H9 (cell line): ENCODE measurements around the gene PHACTR4. TPM values are rescaled to one million over a fixed set of nuclear protein-coding genes. Genes with fewer than 3 reads are reported as not detected.
"Not testable (repeated sequence)": the region's sequence is repeated elsewhere in the genome, so short reads cannot be mapped to it uniquely, and the experiment has no call there.

ENCODE experiments used
- DNase-seq: peaks from one replicate; pipeline ENCODE4 v3.0.0-alpha.2; 2017
- H2AFZ ChIP-seq: one replicate; pipeline ENCODE4 v1.6.1; 2013; ENCODE audit warnings: mild to moderate bottlenecking, low read length, control low read depth, moderate library complexity
- H2AK5ac ChIP-seq: 2 replicates; pipeline ENCODE4 v1.6.1; 2013; ENCODE audit warnings: low read length, control low read depth, mixed read lengths; ENCODE audit not compliant: insufficient read length
- H2BK120ac ChIP-seq: one replicate; pipeline ENCODE4 v1.6.1; 2013; ENCODE audit warnings: low read depth, mild to moderate bottlenecking, low read length, control low read depth, inconsistent platforms; ENCODE audit not compliant: poor library complexity, severe bottlenecking
- H2BK12ac ChIP-seq: 2 replicates; pipeline ENCODE4 v1.6.1; 2013; ENCODE audit warnings: low read length, control low read depth, mixed read lengths, low read depth; ENCODE audit not compliant: insufficient read length
- H2BK15ac ChIP-seq: 2 replicates; pipeline ENCODE4 v1.6.1; 2013; ENCODE audit warnings: low read depth, low read length, control low read depth
- H2BK20ac ChIP-seq: one replicate; pipeline ENCODE4 v1.6.1; 2013; ENCODE audit warnings: low read depth, mild to moderate bottlenecking, low read length, control low read depth, inconsistent platforms; ENCODE audit not compliant: poor library complexity, severe bottlenecking
- H2BK5ac ChIP-seq: 2 replicates; pipeline ENCODE4 v1.6.1; 2013; ENCODE audit warnings: low read length, control low read depth, mixed read lengths; ENCODE audit not compliant: insufficient read length
- H3K14ac ChIP-seq: 2 replicates; pipeline ENCODE4 v1.6.1; 2013; ENCODE audit warnings: low read length, control low read depth; ENCODE audit not compliant: insufficient read depth
- H3K18ac ChIP-seq: 2 replicates; pipeline ENCODE4 v1.6.1; 2013; ENCODE audit warnings: low read depth, mild to moderate bottlenecking, mixed read lengths, low read length, control low read depth; ENCODE audit not compliant: insufficient read length
- H3K23ac ChIP-seq: 2 replicates; pipeline ENCODE4 v1.6.1; 2013; ENCODE audit warnings: low read length, control low read depth, mixed read lengths, low read depth; ENCODE audit not compliant: insufficient read length
- H3K23me2 ChIP-seq: 2 replicates; pipeline ENCODE4 v1.6.1; 2013; ENCODE audit warnings: low read depth, mild to moderate bottlenecking, mixed read lengths, low read length, control low read depth; ENCODE audit not compliant: insufficient read length, poor library complexity, severe bottlenecking
- H3K27ac ChIP-seq: 2 replicates; pipeline ENCODE4 v1.5.1; 2013; ENCODE audit warnings: low read length, control low read depth, mixed read lengths, low read depth; ENCODE audit not compliant: insufficient read length
- H3K27me3 ChIP-seq: 2 replicates; pipeline ENCODE4 v1.6.1; 2013; ENCODE audit warnings: low read length, control low read depth, inconsistent platforms; ENCODE audit not compliant: insufficient read depth
- H3K4ac ChIP-seq: 2 replicates; pipeline ENCODE4 v1.6.1; 2013; ENCODE audit warnings: low read depth, mild to moderate bottlenecking, control low read depth, inconsistent platforms, low read length, moderate library complexity
- H3K4me1 ChIP-seq: 2 replicates; pipeline ENCODE4 v1.6.1; 2013; ENCODE audit warnings: low read length, control low read depth, inconsistent platforms; ENCODE audit not compliant: insufficient read depth
- H3K4me2 ChIP-seq: 2 replicates; pipeline ENCODE4 v1.6.1; 2013; ENCODE audit warnings: low read length, control low read depth, mixed read lengths; ENCODE audit not compliant: insufficient read length, insufficient read depth
- H3K56ac ChIP-seq: 2 replicates; pipeline ENCODE4 v1.6.1; 2013; ENCODE audit warnings: low read depth, mild to moderate bottlenecking, mixed read lengths, low read length, control low read depth; ENCODE audit not compliant: insufficient read length
- H3K79me1 ChIP-seq: 2 replicates; pipeline ENCODE4 v1.6.1; 2013; ENCODE audit warnings: low read depth, mild to moderate bottlenecking, moderate library complexity, low read length, control low read depth, inconsistent platforms; ENCODE audit not compliant: insufficient read depth, poor library complexity, severe bottlenecking
- H3K79me2 ChIP-seq: 2 replicates; pipeline ENCODE4 v1.6.1; 2013; ENCODE audit warnings: low read length, control low read depth, inconsistent platforms; ENCODE audit not compliant: insufficient read depth
- H3K9ac ChIP-seq: 2 replicates; pipeline ENCODE4 v1.6.1; 2013; ENCODE audit warnings: low read length, control low read depth, mixed read lengths; ENCODE audit not compliant: insufficient read length; ENCODE audit errors: extremely low read depth
- H3K9me3 ChIP-seq: one replicate; pipeline ENCODE4 v1.6.1; 2013; ENCODE audit warnings: low read depth, low read length, inconsistent platforms; ENCODE audit not compliant: control insufficient read depth
- H3T11ph ChIP-seq: one replicate; pipeline ENCODE4 v1.6.1; 2013; ENCODE audit warnings: mild to moderate bottlenecking, low read length, control low read depth, inconsistent platforms
- H4K20me1 ChIP-seq: one replicate; pipeline ENCODE4 v1.6.1; 2013; ENCODE audit not compliant: control insufficient read depth, insufficient read length, insufficient read depth
- H4K5ac ChIP-seq: 2 replicates; pipeline ENCODE4 v1.6.1; 2013; ENCODE audit warnings: low read depth, mild to moderate bottlenecking, mixed read lengths, low read length, control low read depth; ENCODE audit not compliant: insufficient read length
- H4K8ac ChIP-seq: replicated peaks from 2 replicates; pipeline ENCODE4 v1.6.1; 2013; ENCODE audit warnings: low read length, control low read depth, mixed read lengths, low read depth; ENCODE audit not compliant: insufficient read length
- H4K91ac ChIP-seq: 2 replicates; pipeline ENCODE4 v1.6.1; 2013; ENCODE audit warnings: low read depth, mild to moderate bottlenecking, moderate library complexity, mixed read lengths, low read length, control low read depth; ENCODE audit not compliant: insufficient read length
- H3K27ac Mint-ChIP-seq, 3 experiments: 2 replicates in 2 of 3; 3 replicates in 1 of 3; pipeline ENCODE4 v1.8.0; 2020 to 2021; ENCODE audit warnings: mixed read lengths in 3 of 3, mild to moderate bottlenecking in 1 of 3, moderate library complexity in 1 of 3
- H3K27me3 Mint-ChIP-seq: 2 replicates; pipeline ENCODE4 v1.8.0; 2021; ENCODE audit warnings: low read depth, mild to moderate bottlenecking, moderate library complexity, mixed read lengths
- H3K36me3 Mint-ChIP-seq, 3 experiments: 2 replicates in 2 of 3; 3 replicates in 1 of 3; pipeline ENCODE4 v1.8.0; 2020 to 2021; ENCODE audit warnings: low read depth in 3 of 3, mixed read lengths in 3 of 3; ENCODE audit not compliant: insufficient read depth in 1 of 3
- H3K4me1 Mint-ChIP-seq, 2 experiments: 2 replicates each; pipeline ENCODE4 v1.8.0; 2020; ENCODE audit warnings: mixed read lengths in 2 of 2
- H3K4me3 Mint-ChIP-seq, 2 experiments: 2 replicates in 1 of 2; 3 replicates in 1 of 2; pipeline ENCODE4 v1.8.0; 2020 to 2021; ENCODE audit warnings: mild to moderate bottlenecking in 2 of 2, mixed read lengths in 2 of 2, moderate library complexity in 1 of 2
- H3K9me3 Mint-ChIP-seq, 2 experiments: 2 replicates in 1 of 2; 3 replicates in 1 of 2; pipeline ENCODE4 v1.8.0; 2020; ENCODE audit warnings: mild to moderate bottlenecking in 2 of 2, mixed read lengths in 2 of 2, moderate library complexity in 1 of 2
- CTCF ChIP-seq: fragments of 200-600 bp; sonication (generic); conservative IDR thresholded peaks from 3 replicates; pipeline ENCODE4 v1.8.0; 2021; ENCODE audit warnings: antibody characterized with exemption, mild to moderate bottlenecking
- WGBS: extraction: QIAGEN DNeasy Blood & Tissue Kit; methylation state at CpG from one replicate; pipeline ENCODE4 v1.1.7; 2013; ENCODE audit warnings: missing lambda C conversion rate, low lambda C conversion rate, mixed read lengths; ENCODE audit not compliant: insufficient read length; ENCODE audit errors: extremely low coverage; 5-methylcytosine and 5-hydroxymethylcytosine counted together
- total RNA-seq: library from RNA; stranded (reverse); gene quantifications from 2 replicates; pipeline ENCODE4 v1.2.1, GENCODE V29; 2021

Gene PHACTR4
- total RNA-seq, 1 experiment from 2014 or later, result 54.0 TPM

DNA sequence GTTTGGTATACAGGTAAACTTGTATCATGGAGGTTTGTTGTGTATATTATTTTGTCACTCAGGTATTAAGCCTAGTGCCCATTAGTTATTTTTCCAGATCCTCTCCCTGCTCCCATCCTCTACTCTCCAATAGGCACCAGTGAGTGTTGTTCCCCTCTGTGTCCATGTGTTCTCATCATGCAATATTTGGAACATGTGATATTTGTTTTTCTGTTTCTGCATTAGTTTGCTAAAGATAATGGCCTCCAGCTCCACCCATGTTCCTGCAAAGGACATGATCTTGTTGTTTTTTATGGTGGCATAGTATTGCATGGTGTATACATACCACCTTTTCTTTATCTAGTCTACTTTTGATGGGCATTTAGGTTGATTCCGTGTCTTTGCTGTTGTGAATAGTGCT, 10.9 kb downstream of the PHACTR4 start:
- no peak overlapping the region for H4K5ac ChIP-seq
- no CpG with 5 or more reads among the region's 1 CpG for WGBS
- no peak overlapping the region for H2BK20ac ChIP-seq
- no peak overlapping the region for H3K4me3 Mint-ChIP-seq
- H3K79me1 ChIP-seq, result peaks cover 3% of the 10 kb centered on the region
- H3K56ac ChIP-seq, result no peak overlapping the region
- no peaks in the 10 kb centered on the region for H3K27me3 ChIP-seq
- no peak overlapping the region for H3K18ac ChIP-seq
- H3K4me1 Mint-ChIP-seq, result peaks cover 3 to 5% of the 10 kb centered on the region in 2 experiments; a peak in 1 of 4 replicates
- peaks cover 11 to 33% (median 23%) of the 10 kb centered on the region in 3 experiments for H3K36me3 Mint-ChIP-seq
- H3K79me2 ChIP-seq, result peaks cover 24% of the 10 kb centered on the region; the same call in 1 of the 2 replicates
- H3K9me3 ChIP-seq, result no peaks in the 10 kb centered on the region
- H3K14ac ChIP-seq, result no peak overlapping the region
- no peak overlapping the region for H3K4ac ChIP-seq
- DNase-seq, result no peak
- no peak overlapping the region for H2BK12ac ChIP-seq
- H3K27ac Mint-ChIP-seq, result no peak overlapping the region
- H3K9me3 Mint-ChIP-seq, result no peaks in the 10 kb centered on the region
- H4K20me1 ChIP-seq, result no peaks in the 10 kb centered on the region
- no peak overlapping the region for H4K8ac ChIP-seq
- no peak overlapping the region for H3K9ac ChIP-seq
- no peak overlapping the region for H4K91ac ChIP-seq
- H2BK5ac ChIP-seq, result no peak overlapping the region
- H3K4me2 ChIP-seq, result no peak overlapping the region
- no peak overlapping the region for H3K27ac ChIP-seq
- H3K23me2 ChIP-seq, result no peaks in the 10 kb centered on the region
- H3T11ph ChIP-seq, result no peak overlapping the region
- no peaks in the 10 kb centered on the region for H3K4me1 ChIP-seq
- H2BK120ac ChIP-seq, result no peak overlapping the region
- no peak for TF ChIP-seq CTCF
- H3K27me3 Mint-ChIP-seq, result no peaks in the 10 kb centered on the region
- H2BK15ac ChIP-seq, result no peak overlapping the region
- no peak overlapping the region for H3K23ac ChIP-seq
- H2AFZ ChIP-seq, result no peak overlapping the region
- H2AK5ac ChIP-seq, result no peak overlapping the region

GRCh38 chr1:28383785-28384184, 14.2 kb downstream of the PHACTR4 start:
- H3K4ac ChIP-seq, H4K91ac ChIP-seq, H2BK12ac ChIP-seq, H3K27ac Mint-ChIP-seq, H2BK5ac ChIP-seq, H2BK120ac ChIP-seq, H3K9me3 Mint-ChIP-seq, H3K14ac ChIP-seq, H3K9ac ChIP-seq, H3K4me3 Mint-ChIP-seq, H2BK15ac ChIP-seq, H3K27me3 ChIP-seq, H4K20me1 ChIP-seq, H3K23me2 ChIP-seq, H4K5ac ChIP-seq, H3K56ac ChIP-seq, H3K23ac ChIP-seq, H3K9me3 ChIP-seq, H3T11ph ChIP-seq, H3K4me1 Mint-ChIP-seq, DNase-seq, H3K27ac ChIP-seq, H2BK20ac ChIP-seq, H3K4me1 ChIP-seq, H2AK5ac ChIP-seq, H3K4me2 ChIP-seq, H3K18ac ChIP-seq, H2AFZ ChIP-seq, H3K27me3 Mint-ChIP-seq, H3K79me1 ChIP-seq, H4K8ac ChIP-seq: not testable (repeated sequence)
- peaks cover 6 to 34% (median 18%) of the 10 kb centered on the region in 3 experiments for H3K36me3 Mint-ChIP-seq
- whole genome bisulfite sequencing, result no CpG with 5 or more reads among the region's 4 CpGs
- H3K79me2 ChIP-seq, result peaks cover 25% of the 10 kb centered on the region; the same call in 1 of the 2 replicates
